WI38 (cell line): ENCODE measurements around the gene PCDHGA7.
"Not testable (repeated sequence)": the region's sequence is repeated elsewhere in the genome, so short reads cannot be mapped to it uniquely, and the experiment has no call there.

Experiments
- H3K4me3 ChIP-seq: 2 replicates; pipeline ENCODE4 v1.5.1; 2011; ENCODE audit warnings: low read depth, mild to moderate bottlenecking, control low read depth, low read length
- TF ChIP-seq, protein P1 (sequence below): IDR thresholded peaks from 2 replicates; pipeline ENCODE4 v1.5.1; 2012; ENCODE audit warnings: low read depth, mild to moderate bottlenecking, control low read depth, low read length

PCDHGA7 gene

GRCh38 chr5:141421489-141421855, 38.9 kb downstream of the PCDHGA7 start:
- TF ChIP-seq, protein P1, sequence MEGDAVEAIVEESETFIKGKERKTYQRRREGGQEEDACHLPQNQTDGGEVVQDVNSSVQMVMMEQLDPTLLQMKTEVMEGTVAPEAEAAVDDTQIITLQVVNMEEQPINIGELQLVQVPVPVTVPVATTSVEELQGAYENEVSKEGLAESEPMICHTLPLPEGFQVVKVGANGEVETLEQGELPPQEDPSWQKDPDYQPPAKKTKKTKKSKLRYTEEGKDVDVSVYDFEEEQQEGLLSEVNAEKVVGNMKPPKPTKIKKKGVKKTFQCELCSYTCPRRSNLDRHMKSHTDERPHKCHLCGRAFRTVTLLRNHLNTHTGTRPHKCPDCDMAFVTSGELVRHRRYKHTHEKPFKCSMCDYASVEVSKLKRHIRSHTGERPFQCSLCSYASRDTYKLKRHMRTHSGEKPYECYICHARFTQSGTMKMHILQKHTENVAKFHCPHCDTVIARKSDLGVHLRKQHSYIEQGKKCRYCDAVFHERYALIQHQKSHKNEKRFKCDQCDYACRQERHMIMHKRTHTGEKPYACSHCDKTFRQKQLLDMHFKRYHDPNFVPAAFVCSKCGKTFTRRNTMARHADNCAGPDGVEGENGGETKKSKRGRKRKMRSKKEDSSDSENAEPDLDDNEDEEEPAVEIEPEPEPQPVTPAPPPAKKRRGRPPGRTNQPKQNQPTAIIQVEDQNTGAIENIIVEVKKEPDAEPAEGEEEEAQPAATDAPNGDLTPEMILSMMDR = no peak
- peak overlapping the region; percentile 36 for H3K4me3 ChIP-seq

- no peak overlapping the region for H3K4me3 ChIP-seq
Observed at GRCh38 chr5:141422742-141423291, 40.3 kb downstream of the PCDHGA7 start.

DNA sequence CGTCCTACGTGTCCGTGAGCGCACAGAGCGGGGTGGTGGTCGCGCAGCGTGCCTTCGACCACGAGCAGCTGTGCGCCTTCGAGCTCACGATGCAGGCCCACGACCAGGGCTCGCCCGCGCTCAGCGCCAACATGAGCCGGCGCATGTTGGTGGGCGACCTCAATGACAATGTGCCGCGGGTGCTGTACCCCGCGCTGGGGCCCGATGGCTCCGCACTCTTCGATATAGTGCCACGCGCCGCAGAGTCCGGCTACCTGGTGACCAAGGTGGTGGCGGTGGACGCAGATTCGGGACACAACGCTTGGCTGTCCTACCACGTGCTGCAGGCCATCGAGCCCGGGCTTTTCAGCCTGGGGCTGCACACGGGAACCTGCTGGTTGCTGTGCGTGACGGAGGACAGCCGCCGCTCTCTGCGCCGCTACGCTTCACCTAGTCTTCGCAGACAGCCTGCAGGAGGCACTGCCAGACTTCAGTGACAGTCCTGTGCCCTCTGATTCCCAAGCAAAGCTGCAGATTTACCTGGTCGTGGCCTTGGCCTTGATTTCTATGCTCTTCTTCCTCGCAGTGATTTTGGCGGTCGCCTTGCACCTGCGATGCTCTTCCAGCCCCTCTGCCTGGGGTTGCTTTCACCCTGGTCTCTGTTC, 45.4 kb downstream of the PCDHGA7 start:
- TF ChIP-seq, protein P1 = no peak
- no peak overlapping the region for H3K4me3 ChIP-seq

More at GRCh38 chr5:141422742-141423291, 40.3 kb downstream of the PCDHGA7 start:
- TF ChIP-seq, protein P1 = no peak

GRCh38 chr5:141430332-141431113, 48.0 kb downstream of the PCDHGA7 start, which contains the start of gene PCDHGA12:
Gene PCDHGA12 (plus strand): TSS chr5:141430507. CDS start chr5:141430760, 253 bp downstream.
- no peak within 1 kb of the TSS for H3K4me3 ChIP-seq

DNA sequence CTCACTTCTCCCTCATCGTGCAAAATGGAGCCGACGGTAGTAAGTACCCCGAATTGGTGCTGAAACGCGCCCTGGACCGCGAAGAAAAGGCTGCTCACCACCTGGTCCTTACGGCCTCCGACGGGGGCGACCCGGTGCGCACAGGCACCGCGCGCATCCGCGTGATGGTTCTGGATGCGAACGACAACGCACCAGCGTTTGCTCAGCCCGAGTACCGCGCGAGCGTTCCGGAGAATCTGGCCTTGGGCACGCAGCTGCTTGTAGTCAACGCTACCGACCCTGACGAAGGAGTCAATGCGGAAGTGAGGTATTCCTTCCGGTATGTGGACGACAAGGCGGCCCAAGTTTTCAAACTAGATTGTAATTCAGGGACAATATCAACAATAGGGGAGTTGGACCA, 48.7 kb downstream of the PCDHGA7 start:
- no peak overlapping the region for H3K4me3 ChIP-seq
- TF ChIP-seq, protein P1 = no peak

More at GRCh38 chr5:141430332-141431113, 48.0 kb downstream of the PCDHGA7 start, which contains the start of gene PCDHGA12:
- TF ChIP-seq, protein P1 = no peak

DNA sequence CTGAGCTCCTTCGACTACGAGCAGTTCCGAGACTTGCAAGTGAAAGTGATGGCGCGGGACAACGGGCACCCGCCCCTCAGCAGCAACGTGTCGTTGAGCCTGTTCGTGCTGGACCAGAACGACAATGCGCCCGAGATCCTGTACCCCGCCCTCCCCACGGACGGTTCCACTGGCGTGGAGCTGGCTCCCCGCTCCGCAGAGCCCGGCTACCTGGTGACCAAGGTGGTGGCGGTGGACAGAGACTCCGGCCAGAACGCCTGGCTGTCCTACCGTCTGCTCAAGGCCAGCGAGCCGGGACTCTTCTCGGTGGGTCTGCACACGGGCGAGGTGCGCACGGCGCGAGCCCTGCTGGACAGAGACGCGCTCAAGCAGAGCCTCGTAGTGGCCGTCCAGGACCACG, 49.8 kb downstream of the PCDHGA7 start:
- H3K4me3 ChIP-seq = not testable (repeated sequence)

- H3K4me3 ChIP-seq = not testable (repeated sequence)
Observed at GRCh38 chr5:141432726-141433125, 50.2 kb downstream of the PCDHGA7 start.

GRCh38 chr5:141434006-141434405, 51.5 kb downstream of the PCDHGA7 start:
- H3K4me3 ChIP-seq = no peak overlapping the region

More at GRCh38 chr5:141434006-141434405, 51.5 kb downstream of the PCDHGA7 start:
- TF ChIP-seq, protein P1 = no peak
